Hepatocyte (in vitro differentiated cells): ENCODE measurements around the gene HSPA1A. TPM values are rescaled to one million over a fixed set of nuclear protein-coding genes. Genes with fewer than 3 reads are reported as not detected.
A peak's percentile ranks its signal among the peaks of the same experiment; 100 is the strongest.
"Not testable (repeated sequence)": the region's sequence is repeated elsewhere in the genome, so short reads cannot be mapped to it uniquely, and the experiment has no call there.

Experiments used
- DNase-seq: peaks from one replicate; pipeline ENCODE4 v3.0.0-alpha.2; 2016; ENCODE audit warnings: low spot score
- H2AFZ ChIP-seq: fragments of 200-600 bp; sonication (generic); 2 replicates; pipeline ENCODE4 v1.6.0; 2016; ENCODE audit warnings: antibody characterized with exemption, mild to moderate bottlenecking
- H3K27ac ChIP-seq: fragments of 200-600 bp; sonication (generic); 2 replicates; pipeline ENCODE4 v1.5.1; 2016; ENCODE audit warnings: mild to moderate bottlenecking
- H3K27me3 ChIP-seq: fragments of 200-600 bp; sonication (generic); 2 replicates; pipeline ENCODE4 v1.6.1; 2016
- H3K36me3 ChIP-seq: fragments of 200-600 bp; sonication (generic); replicated peaks from 2 replicates; pipeline ENCODE4 v1.5.1; 2016; ENCODE audit warnings: low read depth; ENCODE audit not compliant: insufficient read depth
- H3K4me1 ChIP-seq: fragments of 200-600 bp; sonication (generic); 2 replicates; pipeline ENCODE4 v1.5.1; 2016; ENCODE audit warnings: mild to moderate bottlenecking, moderate library complexity; ENCODE audit not compliant: insufficient read depth
- H3K4me2 ChIP-seq: fragments of 200-600 bp; sonication (generic); 2 replicates; pipeline ENCODE4 v1.6.0; 2016
- H3K4me3 ChIP-seq: fragments of 200-600 bp; sonication (generic); 2 replicates; pipeline ENCODE4 v1.5.1; 2016; ENCODE audit warnings: mild to moderate bottlenecking
- H3K79me2 ChIP-seq: fragments of 200-600 bp; sonication (generic); 2 replicates; pipeline ENCODE4 v1.6.0; 2017; ENCODE audit warnings: mild to moderate bottlenecking
- H3K9me2 ChIP-seq: fragments of 200-600 bp; sonication (generic); replicated peaks from 2 replicates; pipeline ENCODE4 v1.6.0; 2017; ENCODE audit warnings: mild to moderate bottlenecking; ENCODE audit not compliant: insufficient read depth
- H3K9me3 ChIP-seq: fragments of 200-600 bp; sonication (generic); 2 replicates; pipeline ENCODE4 v1.5.1; 2016; ENCODE audit warnings: low read depth, mild to moderate bottlenecking
- H4K20me1 ChIP-seq: fragments of 200-600 bp; sonication (generic); 2 replicates; pipeline ENCODE4 v1.6.0; 2016; ENCODE audit warnings: mild to moderate bottlenecking; ENCODE audit not compliant: insufficient read depth, poor library complexity, severe bottlenecking
- CTCF ChIP-seq: fragments of 200-600 bp; sonication (generic); IDR thresholded peaks from 2 replicates; pipeline ENCODE4 v1.5.1; 2016; ENCODE audit warnings: antibody characterized with exemption, mild to moderate bottlenecking; ENCODE audit not compliant: poor library complexity
- EZH2 ChIP-seq: fragments of 200-600 bp; sonication (generic); IDR thresholded peaks from 2 replicates; pipeline ENCODE4 v1.6.1; 2016; ENCODE audit warnings: antibody characterized with exemption, mild to moderate bottlenecking, borderline replicate concordance
- EZH2phosphoT487 ChIP-seq: fragments of 200-600 bp; sonication (generic); IDR thresholded peaks from one replicate; pipeline ENCODE4 v1.6.1; 2018; ENCODE audit warnings: antibody characterized with exemption, mild to moderate bottlenecking, low read depth, moderate library complexity; ENCODE audit not compliant: unreplicated experiment, severe bottlenecking
- WGBS: methylation state at CpG from one replicate; pipeline ENCODE4 v1.1.6; 2016; ENCODE audit warnings: low lambda C conversion rate; ENCODE audit errors: missing lambda C conversion rate; 5-methylcytosine and 5-hydroxymethylcytosine counted together
- polyA plus RNA-seq: library from polyadenylated mRNA; unstranded; fragments of >200 nt; fragmentation: Nextera tagmentation; extraction: Ambion mirVana; gene quantifications from 2 replicates; pipeline ENCODE4 v1.2.1, GENCODE V29; 2016
- total RNA-seq: library from RNA; depleted of rRNA; stranded (reverse); fragments of >200 nt; gene quantifications from 2 replicates; pipeline ENCODE4 v1.2.3, GENCODE V29; 2014

The HSPA1A gene
- total and polyA plus RNA-seq, 2 experiments from 2014 or later = 82.2 to 83.3 TPM

- Histone ChIP-seq H4K20me1 (no peaks in the 10 kb centered on the region), H3K79me2 (peaks cover 31% of the 10 kb centered on the region), H2AFZ (peak within 1 kb of the TSS; percentile 57), H3K36me3 (no peaks in the 10 kb centered on the region), H3K27me3 (no peaks in the 10 kb centered on the region), H3K9me3 (no peaks in the 10 kb centered on the region), H3K9me2 (no peaks in the 10 kb centered on the region), H3K4me2 (peak within 1 kb of the TSS; percentile 96), H3K27ac (peak within 1 kb of the TSS; percentile 93), H3K4me1 (peaks cover 11% of the 10 kb centered on the region), H3K4me3 (peak within 1 kb of the TSS; percentile 80)
- WGBS = 4% methylated on average over 62 of the region's 75 CpGs
- TF ChIP-seq EZH2phosphoT487 (no peak), CTCF (peak; percentile 75), EZH2 (no peak)
- DNase-seq = peak; percentile 96
Observed at GRCh38 chr6:31795616-31796298, 19.6 kb upstream of the HSPA1A start, which contains the start of gene VARS1. Gene VARS1, minus strand, starts transcription at chr6:31795752. Its CDS starts 535 bp downstream, at chr6:31795217.

GRCh38 chr6:31796993-31797385, 18.4 kb upstream of the HSPA1A start:
- H3K4me3 ChIP-seq = no peak overlapping the region
- H3K36me3 ChIP-seq = no peaks in the 10 kb centered on the region
- H3K9me3 ChIP-seq = no peaks in the 10 kb centered on the region
- H3K79me2 ChIP-seq = peaks cover 37% of the 10 kb centered on the region
- H3K27me3 ChIP-seq = no peaks in the 10 kb centered on the region
- no peak for DNase-seq
- H2AFZ ChIP-seq = no peak overlapping the region
- no peaks in the 10 kb centered on the region for H4K20me1 ChIP-seq
- H3K27ac ChIP-seq = no peak overlapping the region
- no peaks in the 10 kb centered on the region for H3K9me2 ChIP-seq
- peaks cover 11% of the 10 kb centered on the region for H3K4me1 ChIP-seq
- TF ChIP-seq EZH2phosphoT487 = no peak
- no peak for TF ChIP-seq EZH2
- no peak for TF ChIP-seq CTCF
- H3K4me2 ChIP-seq = no peak overlapping the region
- WGBS = 98% methylated on average over 2 of the region's 2 CpGs

GRCh38 chr6:31797588-31797987, 17.8 kb upstream of the HSPA1A start:
- Histone ChIP-seq H3K9me2 (no peaks in the 10 kb centered on the region), H3K79me2 (peaks cover 39% of the 10 kb centered on the region), H2AFZ (no peak overlapping the region), H3K27ac (no peak overlapping the region), H4K20me1 (no peaks in the 10 kb centered on the region), H3K4me1 (peaks cover 11% of the 10 kb centered on the region), H3K4me2 (no peak overlapping the region), H3K27me3 (no peaks in the 10 kb centered on the region), H3K9me3 (no peaks in the 10 kb centered on the region), H3K4me3 (no peak overlapping the region), H3K36me3 (no peaks in the 10 kb centered on the region)
- TF ChIP-seq EZH2 (no peak), EZH2phosphoT487 (no peak)
- no peak for DNase-seq
- WGBS = 96% methylated on average over 5 of the region's 5 CpGs

- peaks cover 26% of the 10 kb centered on the region for H3K79me2 ChIP-seq
- no peaks in the 10 kb centered on the region for H3K27me3 ChIP-seq
- H2AFZ ChIP-seq = no peak overlapping the region
- H3K4me3 ChIP-seq = no peak overlapping the region
- DNase-seq = no peak
- no peak for TF ChIP-seq EZH2phosphoT487
- no peak for TF ChIP-seq EZH2
- TF ChIP-seq CTCF = no peak
- H3K36me3 ChIP-seq = no peaks in the 10 kb centered on the region
- no peaks in the 10 kb centered on the region for H4K20me1 ChIP-seq
- no peaks in the 10 kb centered on the region for H3K4me1 ChIP-seq
- no peak overlapping the region for H3K27ac ChIP-seq
- H3K9me3 ChIP-seq = no peaks in the 10 kb centered on the region
- no peaks in the 10 kb centered on the region for H3K9me2 ChIP-seq
- H3K4me2 ChIP-seq = no peak overlapping the region
- 97% methylated on average over 12 of the region's 12 CpGs for WGBS
Observed at GRCh38 chr6:31799781-31800180, 15.6 kb upstream of the HSPA1A start.

GRCh38 chr6:31801031-31801927, 14.1 kb upstream of the HSPA1A start:
- 99% methylated on average over 8 of the region's 8 CpGs for WGBS
- H3K9me2 ChIP-seq = not testable (repeated sequence)

More at GRCh38 chr6:31801031-31801927, 14.1 kb upstream of the HSPA1A start:
- not testable (repeated sequence) for H3K27ac ChIP-seq, H2AFZ ChIP-seq, H3K9me3 ChIP-seq, H3K4me2 ChIP-seq, H3K36me3 ChIP-seq, H4K20me1 ChIP-seq, H3K4me3 ChIP-seq, DNase-seq, H3K27me3 ChIP-seq
- Histone ChIP-seq H3K79me2 (peaks cover 35% of the 10 kb centered on the region), H3K4me1 (peaks cover 10% of the 10 kb centered on the region)
